GM21528 (cell line): Measurements from ENCODE around the gene BEND3.
"Not testable (repeated sequence)": the region's sequence is repeated elsewhere in the genome, so short reads cannot be mapped to it uniquely, and the experiment has no call there.

ENCODE experiments used
- ATAC-seq: cut with Tn5 transposase; IDR thresholded peaks from one replicate; pipeline ENCODE4 v1.9.1; 2021; ENCODE audit warnings: mild to moderate bottlenecking, moderate library complexity; ENCODE audit not compliant: unreplicated experiment, low FRiP score

Gene BEND3

DNA sequence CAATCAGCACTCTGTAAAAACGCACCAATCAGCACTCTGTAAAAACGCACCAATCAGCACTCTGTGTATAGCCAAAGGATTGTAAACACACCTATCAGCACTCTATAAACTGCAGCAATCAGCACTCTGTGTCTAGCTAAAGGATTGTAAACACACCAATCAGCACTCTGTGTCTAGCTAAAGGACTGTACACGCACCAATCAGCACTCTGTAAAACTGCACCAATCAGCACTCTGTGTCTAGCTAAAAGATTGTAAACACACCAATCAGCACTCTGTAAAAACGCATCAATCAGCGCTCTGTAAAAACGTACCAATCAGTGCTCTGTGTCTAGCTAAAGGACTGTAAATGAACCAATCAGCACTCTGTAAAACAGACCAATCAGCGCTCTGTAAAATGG, 30.9 kb downstream of the BEND3 start:
- not testable (repeated sequence) for ATAC-seq

DNA sequence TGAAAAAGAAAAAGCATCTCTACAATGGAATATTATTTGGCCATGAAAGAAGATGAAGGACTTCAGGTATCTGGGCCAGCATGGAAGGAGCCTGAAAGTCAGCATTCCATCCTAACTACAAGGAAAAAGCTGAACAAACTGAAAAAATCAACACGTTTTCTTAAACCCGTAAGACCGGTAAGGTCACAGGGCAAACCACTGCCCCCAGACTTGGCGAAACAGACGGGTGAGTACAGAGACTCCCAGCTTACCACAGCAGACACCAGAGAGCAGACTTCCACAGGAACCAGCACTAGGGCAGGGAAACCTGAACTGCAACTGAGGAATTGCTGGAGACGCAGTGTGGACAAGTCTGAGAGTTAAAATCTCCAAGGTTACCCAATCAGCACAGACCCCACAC, 31.4 kb downstream of the BEND3 start:
- ATAC-seq: no peak

DNA sequence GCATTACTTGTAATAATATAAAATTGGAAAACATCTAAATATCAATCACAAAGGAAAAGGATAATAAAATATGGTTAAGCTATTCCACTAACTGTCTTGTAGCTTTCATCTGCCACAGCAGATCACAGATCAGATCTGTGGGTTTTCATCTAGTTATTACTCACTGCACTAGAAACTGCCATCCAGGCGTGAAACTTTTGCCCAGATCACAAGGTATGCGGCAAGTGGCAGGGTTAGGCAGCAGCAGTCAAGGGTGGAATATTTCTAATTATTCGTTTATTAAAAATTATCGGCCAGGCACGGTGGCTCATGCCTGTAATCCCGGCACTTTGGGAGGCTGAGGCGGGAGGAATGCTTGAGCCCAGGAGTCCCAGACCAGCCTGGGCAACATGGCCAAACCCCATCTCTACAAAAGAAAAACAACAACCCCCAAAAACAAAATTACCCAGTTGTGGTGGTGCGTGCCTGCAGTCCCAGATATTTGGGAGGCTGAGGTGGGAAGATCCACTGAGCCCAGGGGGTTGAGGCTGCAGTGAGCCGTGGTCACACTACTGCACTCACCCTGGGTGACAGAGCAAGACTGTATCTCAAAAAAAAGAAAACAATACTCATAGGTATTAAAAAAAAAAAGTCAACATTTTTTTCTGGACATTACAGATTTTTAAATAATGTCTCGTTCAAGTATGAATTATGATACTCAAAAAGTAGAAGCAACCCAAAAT, 32.1 kb downstream of the BEND3 start:
- peak; percentile 79 for ATAC-seq

DNA sequence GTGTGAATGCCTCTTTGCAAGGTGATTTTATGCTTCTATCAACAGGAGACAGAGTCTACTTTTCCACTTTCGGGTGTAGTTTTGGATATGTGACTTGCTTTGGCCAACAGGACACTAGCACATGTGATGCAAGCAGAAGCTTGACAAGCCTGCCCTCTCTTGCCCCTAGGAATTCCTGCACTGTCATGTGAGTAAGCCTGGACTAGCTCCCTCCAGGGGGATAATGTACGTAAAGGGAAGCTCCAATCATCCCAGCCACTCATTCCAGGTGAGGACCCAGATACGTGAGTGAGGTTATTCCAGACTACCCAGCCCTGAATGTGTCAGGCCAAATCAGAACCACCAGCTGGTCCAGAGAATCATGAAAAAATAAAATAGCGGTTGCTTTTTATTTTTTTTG, 33.3 kb downstream of the BEND3 start:
- no peak for ATAC-seq

DNA sequence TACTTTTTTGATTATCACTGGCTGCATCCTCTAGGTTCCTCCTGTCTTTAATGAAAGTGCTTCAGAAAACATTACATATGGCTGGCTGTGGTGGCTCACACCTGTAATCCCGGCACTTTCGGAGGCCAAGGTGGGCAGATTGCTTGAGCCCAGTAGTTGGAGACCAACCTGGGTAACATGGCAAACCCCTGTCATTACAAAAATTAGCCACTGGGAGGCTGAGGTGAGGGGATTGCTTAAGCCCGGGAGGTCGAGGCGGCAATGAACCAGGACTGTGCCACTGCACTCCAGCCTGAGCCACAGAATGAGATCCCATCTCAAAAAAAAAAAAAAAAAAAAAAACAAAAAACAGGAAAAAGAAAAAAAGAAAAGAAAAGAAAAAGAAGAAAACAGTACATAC, 35.3 kb downstream of the BEND3 start:
- no peak for ATAC-seq

DNA sequence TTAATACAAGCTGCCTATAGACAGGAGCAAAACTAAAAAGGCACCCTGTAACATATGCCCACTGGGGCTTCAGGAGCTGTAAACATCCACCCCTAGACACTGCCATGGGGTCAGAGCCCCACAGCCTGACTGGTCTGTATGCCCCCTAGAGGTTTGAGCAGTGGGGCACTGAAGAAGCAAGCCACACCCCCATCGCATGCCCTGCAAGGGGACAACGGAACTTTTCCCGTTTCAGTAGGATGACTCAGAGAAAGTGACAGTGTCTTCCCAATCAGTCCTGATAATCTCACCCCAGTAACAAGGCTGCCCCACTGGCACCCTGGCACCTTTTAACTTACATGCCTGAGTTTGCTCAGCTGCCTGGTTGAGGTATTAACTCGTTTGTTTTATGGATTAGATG, 35.9 kb downstream of the BEND3 start:
- no peak for ATAC-seq

DNA sequence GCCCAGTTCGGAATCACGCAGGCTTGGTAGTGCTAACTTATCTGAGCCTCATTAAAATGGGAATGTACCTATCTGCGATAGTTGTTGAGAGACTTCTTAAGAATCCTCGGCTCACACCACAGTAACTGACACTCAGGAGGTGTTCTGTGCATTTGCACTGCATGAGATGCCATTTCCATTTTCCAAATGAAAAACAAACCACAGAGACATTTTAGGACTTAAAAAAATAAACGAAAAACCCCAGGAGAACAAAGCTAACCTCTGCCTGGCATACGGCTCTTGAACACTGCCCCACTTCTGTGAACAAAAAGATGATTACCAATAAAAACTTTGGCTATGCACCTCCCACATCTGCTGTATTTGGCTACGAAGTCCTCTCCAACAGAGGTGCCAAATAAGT, 37.6 kb downstream of the BEND3 start:
- no peak for ATAC-seq

DNA sequence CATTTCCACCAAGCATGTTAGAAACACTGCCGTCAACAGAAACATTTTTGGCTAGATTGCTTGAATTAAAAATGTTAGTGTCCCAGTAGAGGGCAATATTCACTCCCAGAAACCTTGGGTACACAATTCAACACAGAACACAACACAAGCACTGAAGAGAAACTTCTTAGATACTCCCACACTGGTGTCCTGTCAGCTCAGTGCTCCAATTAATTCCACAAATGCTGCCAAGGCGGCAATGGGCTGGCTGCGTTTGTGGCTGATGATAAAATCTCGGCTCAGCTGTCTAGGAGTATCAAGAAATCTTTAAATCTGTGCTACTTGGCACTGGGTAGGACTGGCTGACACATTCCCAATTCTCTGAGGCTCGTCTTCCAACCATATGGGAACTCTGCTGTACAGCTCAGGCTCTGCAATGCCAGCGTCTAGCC, 39.3 kb downstream of the BEND3 start:
- no peak for ATAC-seq

DNA sequence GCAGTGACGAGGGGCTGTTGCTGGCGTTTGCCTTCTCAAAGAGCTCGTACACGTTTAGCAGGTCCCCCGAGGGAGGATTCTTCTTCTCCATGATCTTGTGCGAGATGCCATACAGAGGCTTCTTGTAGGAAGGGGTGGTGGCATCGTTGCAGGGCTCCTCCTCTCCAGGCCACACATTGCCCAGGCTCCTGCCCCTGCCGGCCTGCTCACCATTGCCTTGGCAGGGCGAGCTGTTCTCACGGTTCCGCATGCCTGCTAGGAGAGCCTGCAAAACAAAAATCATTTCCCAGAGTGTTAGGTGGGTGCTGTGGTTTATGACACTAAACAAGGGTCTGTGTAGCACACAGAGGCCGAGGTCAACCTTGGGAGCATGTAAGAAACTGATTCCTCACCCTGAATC, 44.6 kb downstream of the BEND3 start:
- no peak for ATAC-seq

DNA sequence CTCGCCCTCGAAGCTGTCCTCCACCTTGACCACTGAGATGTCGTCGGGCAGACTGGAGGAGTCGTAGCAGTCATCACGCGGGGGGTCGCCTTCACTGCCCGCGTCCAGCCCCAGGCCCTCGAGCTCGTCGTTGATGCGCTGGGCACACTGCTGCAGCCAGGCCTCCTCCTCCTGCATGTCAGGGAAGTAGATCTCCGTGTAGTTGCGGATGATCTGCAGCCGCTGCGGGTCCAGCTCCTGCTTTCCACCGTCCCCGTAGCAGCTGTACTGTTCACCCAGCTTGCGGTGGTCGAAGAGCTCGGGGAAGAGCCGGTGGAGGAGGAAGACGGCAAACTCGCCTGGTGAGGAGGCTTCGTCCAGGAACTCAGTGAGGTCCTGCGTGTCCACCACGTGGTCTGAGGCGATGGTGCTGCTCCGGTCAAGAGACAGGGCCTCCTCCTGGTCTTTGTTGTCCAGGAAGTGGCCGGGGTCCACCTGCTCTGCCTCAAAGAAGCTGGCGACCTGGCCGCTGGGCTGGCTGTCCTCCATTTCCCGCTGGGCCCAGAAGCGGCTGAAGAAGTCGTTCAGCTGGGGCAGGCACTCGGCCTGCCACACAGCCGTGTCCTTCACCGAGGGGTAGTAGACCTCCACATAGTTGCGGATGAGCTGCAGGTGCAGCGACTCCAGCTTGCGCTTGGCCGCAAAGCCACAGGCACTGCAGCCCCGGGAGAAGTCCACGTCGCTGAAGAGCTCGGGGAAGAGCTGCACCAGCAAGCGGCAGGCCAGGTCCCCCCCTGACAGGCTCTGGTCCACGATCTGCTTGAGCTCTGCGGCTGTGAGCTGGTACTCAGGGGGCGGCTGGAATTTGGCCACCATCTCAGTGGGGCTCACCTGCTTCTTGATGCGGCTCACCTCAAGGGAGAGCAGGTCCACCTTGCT, 45.4 kb downstream of the BEND3 start:
- no peak for ATAC-seq

DNA sequence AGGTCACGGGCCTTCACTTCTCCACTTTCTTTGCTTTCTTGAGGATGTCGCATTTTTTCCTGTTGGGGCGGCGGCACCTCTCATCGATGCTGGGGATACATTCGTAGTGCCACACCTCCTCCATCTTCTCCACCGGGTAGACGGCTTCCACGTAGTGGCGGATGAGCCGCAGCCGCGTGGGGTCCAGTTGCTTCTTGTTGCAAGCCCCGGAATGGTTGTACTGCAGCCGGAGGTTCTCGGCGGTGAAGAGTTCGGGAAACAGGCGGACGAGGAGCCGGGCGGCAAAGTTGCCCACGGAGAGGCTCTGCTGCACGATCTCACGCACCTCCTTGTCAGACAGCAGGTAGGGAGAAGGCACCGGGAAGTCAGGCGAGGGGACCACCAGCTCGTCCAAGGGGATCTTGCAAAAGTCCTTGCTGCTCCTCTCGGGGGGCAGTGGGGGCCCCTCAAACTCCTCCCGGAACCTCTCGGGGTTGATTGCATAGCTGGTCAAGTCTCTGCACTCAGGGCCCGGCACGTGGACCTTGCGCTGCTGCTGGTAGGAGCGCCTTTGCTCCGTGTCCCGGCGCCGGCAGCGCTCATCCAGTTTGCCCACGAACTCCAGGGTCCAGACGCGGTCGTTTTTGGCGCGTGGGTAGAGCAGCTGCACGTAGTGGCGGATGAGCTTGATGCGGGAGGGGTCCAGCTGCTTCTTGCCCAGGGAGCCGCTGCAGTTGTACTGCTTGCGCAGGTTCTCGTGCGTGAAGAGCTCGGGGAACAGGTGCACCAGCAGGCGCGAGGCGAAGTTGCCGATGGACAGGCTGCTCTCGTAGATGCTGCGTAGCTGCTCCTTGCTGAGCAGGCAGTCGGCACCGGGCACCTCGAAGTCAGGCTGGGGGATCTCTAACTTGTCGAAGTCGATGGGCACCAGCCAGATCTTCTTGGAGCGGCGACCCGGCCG, 46.4 kb downstream of the BEND3 start:
- ATAC-seq: no peak

DNA sequence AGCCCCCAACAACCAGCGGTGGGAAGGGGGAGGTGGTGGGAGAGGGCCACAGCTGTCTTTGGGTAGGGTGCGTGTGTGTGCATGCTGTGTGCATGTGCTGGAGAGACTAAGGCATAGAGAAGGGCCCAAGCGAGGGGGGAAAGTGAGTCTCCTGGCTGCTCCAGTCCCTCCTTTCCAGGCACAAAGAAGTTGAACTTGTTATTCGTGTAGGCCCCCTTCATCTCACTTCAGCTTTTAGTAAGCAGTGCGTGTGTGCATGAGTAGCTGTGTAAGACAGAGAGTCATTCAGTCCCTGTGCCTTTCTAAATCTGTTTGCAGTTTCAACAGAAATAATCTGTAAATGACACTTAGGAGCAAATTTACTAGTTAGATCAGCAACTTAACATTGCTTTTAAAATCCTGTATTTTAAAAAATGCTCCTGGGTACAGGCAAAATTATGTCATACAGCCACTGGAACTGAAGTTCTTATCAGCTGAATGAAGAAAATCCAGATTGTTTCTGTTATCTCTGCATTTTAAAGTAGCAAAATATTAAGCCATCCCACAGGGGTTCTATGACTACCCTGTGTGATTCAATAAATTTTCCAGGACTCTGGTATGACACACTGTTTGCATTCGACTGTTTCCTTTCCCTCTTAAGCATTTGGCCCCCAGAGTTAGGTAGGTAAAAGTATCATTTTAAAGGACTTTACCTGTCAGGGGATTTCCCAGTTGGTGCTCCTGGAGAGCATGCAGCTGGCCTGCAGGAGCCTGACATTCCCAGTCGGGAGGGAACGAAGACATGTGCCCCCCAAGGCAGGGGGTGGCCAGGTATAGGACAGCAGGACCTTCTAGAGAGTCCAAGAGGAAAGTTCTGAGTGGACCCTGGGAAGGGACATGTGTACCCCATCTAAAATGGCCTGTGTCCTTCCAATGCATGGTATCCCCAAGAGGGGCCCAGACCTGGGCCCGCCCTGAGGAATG, 48.3 kb downstream of the BEND3 start:
- ATAC-seq: no peak

DNA sequence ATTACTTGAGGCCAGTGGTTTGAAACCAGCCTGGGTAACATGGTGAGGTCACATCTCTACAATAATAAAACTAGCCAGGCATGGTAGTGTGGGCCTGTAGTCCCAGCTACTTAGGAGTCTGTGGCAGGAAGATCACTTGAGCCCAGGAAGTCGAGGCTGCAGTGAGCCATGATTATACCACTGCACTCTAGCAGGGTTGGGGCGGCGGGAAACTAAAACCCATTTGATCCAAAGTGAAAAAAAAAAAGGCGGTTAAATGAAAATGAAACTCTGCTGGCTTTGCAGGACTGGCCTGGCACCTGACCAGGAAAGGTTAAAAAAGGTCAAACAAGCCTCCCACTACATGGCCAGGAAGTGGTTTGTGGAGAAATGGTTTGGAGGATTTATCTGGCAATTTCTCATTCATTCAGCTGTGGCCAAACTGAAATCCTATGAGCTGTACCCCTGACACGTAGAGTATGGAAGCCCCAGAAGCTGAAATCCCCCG, 50.7 kb downstream of the BEND3 start:
- ATAC-seq: no peak

DNA sequence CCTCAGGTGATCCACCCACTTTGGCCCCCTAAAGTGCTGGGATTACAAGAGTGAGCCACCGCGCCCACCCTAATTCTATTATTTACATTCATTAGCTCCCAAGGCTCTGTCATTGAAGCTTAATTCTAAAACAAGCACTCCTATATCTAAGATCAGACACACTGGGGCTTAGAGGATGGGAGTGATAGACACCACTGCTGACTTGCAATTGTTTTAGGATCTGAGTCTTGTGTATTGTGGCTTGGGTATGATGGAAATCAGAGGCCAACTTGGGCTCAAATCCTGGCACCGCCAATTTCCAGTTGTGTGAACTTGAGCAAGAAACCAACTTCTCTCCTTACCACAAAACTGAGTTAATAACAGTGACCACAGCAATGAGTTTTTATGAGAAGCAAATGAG, 52.6 kb downstream of the BEND3 start:
- ATAC-seq: no peak

DNA sequence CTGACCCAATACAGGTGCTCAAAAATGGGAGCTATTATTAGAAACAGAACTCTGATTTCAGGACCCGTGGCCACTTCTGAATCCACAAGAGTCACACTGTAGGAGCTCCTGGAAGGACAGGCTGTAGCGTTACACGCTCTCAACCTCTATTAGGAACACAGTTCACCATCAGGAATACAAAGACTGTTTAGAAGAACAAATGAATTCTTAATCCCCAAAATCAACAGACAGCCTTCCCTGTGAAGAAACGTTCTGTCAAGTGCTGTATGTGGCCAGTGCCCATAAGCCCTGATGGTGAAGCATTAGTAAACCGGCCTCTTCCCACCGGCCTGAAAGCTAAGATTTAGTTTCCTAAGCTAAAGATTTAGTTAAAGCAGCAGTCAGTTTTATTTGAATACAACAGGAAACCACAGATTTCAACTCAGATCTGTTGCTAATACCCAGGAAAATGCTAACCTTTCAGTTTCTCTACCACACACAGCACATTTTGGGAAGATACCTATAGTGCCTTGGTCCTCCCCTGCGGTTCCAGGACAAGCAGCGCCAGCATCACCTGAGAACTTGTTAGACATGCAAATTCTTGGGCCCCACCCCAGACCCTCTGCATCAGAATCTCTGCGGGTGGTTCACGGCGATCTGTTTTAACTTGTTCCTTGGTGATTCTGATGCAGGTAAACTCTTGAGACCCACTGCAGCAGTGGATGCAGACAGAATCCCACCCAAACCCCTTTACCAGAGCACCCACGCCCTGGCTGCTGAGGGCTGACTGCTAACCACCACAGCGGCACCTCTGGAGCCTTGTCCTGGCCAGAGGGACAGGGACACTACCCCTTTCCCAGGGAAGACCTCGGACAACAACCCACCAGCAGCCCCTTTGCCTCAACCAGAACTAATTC, 53.9 kb downstream of the BEND3 start:
- ATAC-seq: peak; percentile 69

DNA sequence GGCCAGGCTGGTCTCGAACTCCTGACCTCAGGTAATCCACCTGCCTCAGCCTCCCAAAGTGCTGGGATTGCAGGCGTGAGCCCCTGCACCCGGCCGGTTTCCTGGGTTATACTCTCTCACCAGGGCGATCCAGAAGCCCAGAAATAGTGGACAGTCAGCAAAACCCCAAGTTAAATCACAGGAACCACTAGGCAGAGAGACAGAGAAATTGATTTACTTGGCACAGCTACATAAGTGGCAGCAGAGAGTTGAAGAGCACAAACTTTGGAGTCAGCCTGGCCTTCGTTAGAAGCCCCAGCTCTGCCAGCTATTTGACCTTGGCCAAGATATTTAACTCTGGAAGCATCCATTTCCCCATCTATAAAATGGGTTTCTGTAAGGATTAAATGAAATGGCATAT, 54.6 kb downstream of the BEND3 start:
- no peak for ATAC-seq

DNA sequence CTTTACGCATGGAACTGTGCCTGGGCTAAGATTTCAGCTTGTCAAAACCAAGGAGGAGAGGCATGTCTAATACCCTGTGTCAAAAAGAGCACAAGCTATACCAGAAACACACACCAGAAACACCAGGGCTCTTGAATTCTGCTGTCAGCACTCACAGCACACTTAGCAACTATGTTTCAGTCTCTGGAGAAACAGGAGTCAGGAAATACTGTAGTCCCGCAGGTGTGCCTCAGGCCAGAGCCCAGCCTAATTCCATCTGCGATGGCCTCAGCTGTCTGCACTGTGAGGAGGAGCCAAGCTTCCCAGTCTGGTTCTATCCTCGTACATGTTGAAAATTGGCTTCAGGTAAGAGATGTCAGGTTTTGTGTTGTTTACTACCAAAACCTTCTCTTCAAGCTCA, 55.7 kb downstream of the BEND3 start:
- no peak for ATAC-seq

DNA sequence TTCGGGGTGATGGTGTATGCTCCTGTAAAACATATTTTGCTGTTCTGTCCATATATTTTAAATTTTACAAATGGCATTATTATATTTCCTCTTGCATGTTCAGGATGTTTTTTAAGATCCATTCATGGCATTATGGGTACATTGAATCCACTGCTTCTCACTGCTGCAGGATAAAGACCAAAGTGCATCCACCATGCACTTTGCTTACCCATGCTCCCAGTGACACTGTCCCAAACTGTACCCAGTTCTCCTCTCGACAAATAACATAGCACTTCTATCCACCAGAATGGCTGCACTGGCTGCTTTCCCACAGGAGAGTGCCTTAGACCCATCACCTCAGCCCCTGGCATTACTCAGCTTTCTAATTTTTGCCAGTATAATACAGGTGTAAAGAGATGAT, 57.6 kb downstream of the BEND3 start:
- ATAC-seq: no peak
